Measurements from ENCODE around the gene ABCA4. TPM values are rescaled to one million over a fixed set of nuclear protein-coding genes. Genes with fewer than 3 reads are reported as not detected.
"Not testable (repeated sequence)": the region's sequence is repeated elsewhere in the genome, so short reads cannot be mapped to it uniquely, and the experiment has no call there.

ABCA4 gene
- 11.4 TPM for polyA plus RNA-seq (ENCODE audit: insufficient read length)
- long read RNA-seq, donor 1 = 0 reads
- long read RNA-seq, donor 2 = 0 reads
- long read RNA-seq, donor 3 = 0 reads
- long read RNA-seq, donor 4 = 0 reads
- long read RNA-seq, donor 5 = 0 reads
- long read RNA-seq, donor 6 = 0 reads
- long read RNA-seq, donor 7 = 0 reads
- long read RNA-seq, donor 8 = 0 reads

GRCh38 chr1:94120991-94121390 is at the start of gene ABCA4:
Gene ABCA4 (minus strand): TSS chr1:94121148. CDS start chr1:94121045, 103 bp downstream.
- no peak for DNase-seq

GRCh38 chr1:94169126-94169525 is 48.2 kb upstream of the ABCA4 start:
- no peak for DNase-seq

GRCh38 chr1:94165843-94166242 is 44.9 kb upstream of the ABCA4 start:
- DNase-seq = no peak

GRCh38 chr1:94164885-94165284 is 43.9 kb upstream of the ABCA4 start:
- DNase-seq = not testable (repeated sequence)

GRCh38 chr1:94164121-94164520 is 43.2 kb upstream of the ABCA4 start:
- DNase-seq = not testable (repeated sequence)

- not testable (repeated sequence) for DNase-seq
Observed at GRCh38 chr1:94163249-94163648, 42.3 kb upstream of the ABCA4 start.

- no peak for DNase-seq
Observed at GRCh38 chr1:94160811-94161210, 39.9 kb upstream of the ABCA4 start.

- DNase-seq = no peak
Observed at GRCh38 chr1:94156096-94156625, 35.2 kb upstream of the ABCA4 start.

- DNase-seq = no peak
Observed at GRCh38 chr1:94154989-94155388, 34.0 kb upstream of the ABCA4 start.

- no peak for DNase-seq
Observed at GRCh38 chr1:94153133-94153532, 32.2 kb upstream of the ABCA4 start.

- DNase-seq = not testable (repeated sequence)
Observed at GRCh38 chr1:94149166-94149565, 28.2 kb upstream of the ABCA4 start.

- DNase-seq = no peak
Observed at GRCh38 chr1:94146273-94146672, 25.3 kb upstream of the ABCA4 start.

- DNase-seq = no peak
Observed at GRCh38 chr1:94144836-94145235, 23.9 kb upstream of the ABCA4 start.

GRCh38 chr1:94143809-94144176 is 22.8 kb upstream of the ABCA4 start:
- no peak for DNase-seq

GRCh38 chr1:94143173-94143808 is 22.3 kb upstream of the ABCA4 start:
- DNase-seq = no peak

- no peak for DNase-seq
Observed at GRCh38 chr1:94142583-94142982, 21.6 kb upstream of the ABCA4 start.

GRCh38 chr1:94142022-94142421 is 21.1 kb upstream of the ABCA4 start:
- no peak for DNase-seq

- DNase-seq = no peak
Observed at GRCh38 chr1:94132111-94132510, 11.2 kb upstream of the ABCA4 start.

GRCh38 chr1:94130851-94131595 is 10.1 kb upstream of the ABCA4 start:
- no peak for DNase-seq

GRCh38 chr1:94126651-94127050 is 5.7 kb upstream of the ABCA4 start:
- DNase-seq = no peak

GRCh38 chr1:94125551-94126514 is 4.9 kb upstream of the ABCA4 start:
- no peak for DNase-seq

GRCh38 chr1:94124538-94124937 is 3.6 kb upstream of the ABCA4 start:
- no peak for DNase-seq
